Middle frontal gyrus (tissue), 1 donor: Measurements from ENCODE around the gene EVPL.
"Not testable (repeated sequence)": the region's sequence is repeated elsewhere in the genome, so short reads cannot be mapped to it uniquely, and the experiment has no call there.

Source experiments
- DNase-seq: peaks from one replicate; pipeline ENCODE4 v3.0.0-alpha.2; 2015; ENCODE audit warnings: low spot score; ENCODE audit errors: extremely low spot score

EVPL gene

DNA sequence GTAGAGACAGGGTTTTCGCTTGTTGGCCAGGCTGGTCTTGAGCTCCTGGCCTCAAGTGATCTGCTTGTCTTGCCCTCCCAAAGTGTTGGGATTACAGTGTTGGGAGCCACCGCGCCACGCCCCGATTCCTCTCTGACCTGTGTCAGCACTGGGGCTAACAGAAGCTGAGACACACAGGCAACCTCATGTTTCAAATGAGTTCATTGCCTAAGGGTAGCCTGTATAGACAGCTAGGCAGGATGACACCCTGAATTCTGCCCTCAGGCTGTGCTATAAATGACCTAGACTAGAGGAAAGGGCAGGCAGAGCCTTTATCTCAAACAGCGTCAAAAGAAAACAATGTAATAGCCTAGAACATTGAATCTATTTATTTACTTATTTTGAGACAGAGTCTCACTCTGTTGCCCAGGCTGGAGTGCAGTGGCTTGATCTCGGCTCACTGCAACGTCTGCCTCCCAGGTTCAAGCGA lies 28.7 kb downstream of the EVPL start:
- DNase-seq, result no peak

DNA sequence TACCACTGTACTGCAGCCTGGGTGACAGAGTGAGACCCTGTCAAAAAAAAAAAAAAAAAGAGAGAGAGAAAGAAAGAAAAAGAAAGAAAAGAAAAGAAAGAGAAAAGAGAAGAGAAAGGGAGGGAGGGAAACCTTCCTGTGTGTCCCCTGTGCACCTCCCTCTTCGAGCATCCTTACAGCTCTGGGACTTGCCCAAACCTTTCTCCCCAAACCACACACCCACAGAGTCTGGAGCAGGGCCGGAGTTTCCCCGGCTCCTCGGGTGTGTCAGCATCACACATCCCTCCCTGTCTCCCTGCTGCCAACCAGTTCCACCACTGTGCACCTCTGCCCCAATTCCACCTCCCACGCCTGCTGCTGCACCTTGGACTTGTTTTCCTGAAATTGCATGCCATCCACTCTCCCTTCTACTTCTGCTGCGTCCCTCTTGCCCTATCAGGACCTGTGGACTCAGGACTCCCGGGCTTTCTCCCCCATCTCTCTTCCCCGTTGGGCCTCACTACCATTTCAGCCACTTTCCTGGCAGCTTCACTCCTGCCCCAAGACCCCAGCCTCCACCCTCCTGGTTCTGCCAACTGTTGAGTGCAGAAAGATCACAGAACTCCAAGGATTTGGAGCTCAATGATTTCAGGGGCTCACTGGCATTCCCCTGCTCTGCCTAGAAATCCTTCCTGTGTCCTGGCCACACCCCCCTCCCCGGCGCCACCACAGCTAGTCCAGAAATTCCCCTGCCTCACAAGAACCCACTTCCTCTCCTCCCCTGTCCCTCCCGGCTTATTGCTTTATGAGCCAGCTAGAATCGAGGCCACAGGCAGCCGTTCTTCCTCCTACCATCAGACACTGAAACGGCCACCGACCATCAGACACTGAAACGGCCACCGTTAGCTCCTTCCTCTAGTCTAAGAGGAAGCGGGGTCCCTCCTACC lies 30.2 kb downstream of the EVPL start:
- DNase-seq, result no peak

GRCh38 chr17:75995385-75995925 lies 31.7 kb downstream of the EVPL start:
- no peak for DNase-seq

- no peak for DNase-seq
These were observed 32.2 kb downstream of the EVPL start for GRCh38 chr17:75994802-75995370.

- no peak for DNase-seq
These were observed 35.7 kb downstream of the EVPL start for GRCh38 chr17:75991396-75991795.

DNA sequence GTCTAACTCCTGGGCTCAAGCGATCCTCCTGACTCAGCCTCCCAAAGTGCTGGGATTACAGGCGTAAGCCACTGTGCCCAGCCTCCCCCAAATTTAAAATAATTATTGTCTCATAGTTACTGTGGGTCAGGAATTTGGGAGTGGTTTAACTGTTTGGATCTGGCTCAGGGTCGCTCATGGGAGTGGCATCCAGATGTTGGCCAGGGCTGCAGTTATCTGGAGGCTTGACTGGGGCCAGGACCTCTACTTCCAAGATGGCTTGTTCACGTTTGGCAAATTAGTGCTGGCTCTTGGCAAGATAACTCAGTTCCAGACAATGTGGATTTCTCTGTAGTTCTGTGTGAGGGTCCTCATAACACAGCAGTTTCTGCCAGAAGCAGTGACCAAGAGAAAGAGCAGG lies 40.1 kb downstream of the EVPL start:
- DNase-seq, result no peak

DNA sequence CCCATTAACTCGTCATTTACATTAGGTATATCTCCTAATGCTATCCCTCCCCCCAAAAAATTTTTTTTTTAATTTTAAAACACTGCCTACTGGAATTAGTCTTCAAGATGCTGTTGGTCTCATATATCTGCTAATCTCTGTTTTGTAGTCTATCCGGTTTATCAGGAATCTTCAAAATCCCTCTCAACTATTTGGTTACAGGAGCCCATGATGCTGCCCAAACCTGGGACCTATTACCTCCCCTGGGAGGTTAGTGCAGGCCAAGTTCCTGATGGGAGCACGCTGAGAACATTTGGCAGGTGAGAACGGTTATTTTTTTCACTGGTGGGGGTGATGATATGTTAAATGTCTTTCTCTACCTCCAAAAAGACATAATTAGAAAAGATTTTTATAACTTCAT lies 41.1 kb downstream of the EVPL start:
- DNase-seq, result no peak

GRCh38 chr17:75983501-75984181 lies 43.5 kb downstream of the EVPL start:
- DNase-seq, result no peak

GRCh38 chr17:75981019-75981615 lies 46.0 kb downstream of the EVPL start:
- DNase-seq, result no peak

GRCh38 chr17:75980188-75981018 lies 46.7 kb downstream of the EVPL start:
- no peak for DNase-seq

- DNase-seq, result no peak
These were observed 47.4 kb downstream of the EVPL start for GRCh38 chr17:75979705-75980187.

DNA sequence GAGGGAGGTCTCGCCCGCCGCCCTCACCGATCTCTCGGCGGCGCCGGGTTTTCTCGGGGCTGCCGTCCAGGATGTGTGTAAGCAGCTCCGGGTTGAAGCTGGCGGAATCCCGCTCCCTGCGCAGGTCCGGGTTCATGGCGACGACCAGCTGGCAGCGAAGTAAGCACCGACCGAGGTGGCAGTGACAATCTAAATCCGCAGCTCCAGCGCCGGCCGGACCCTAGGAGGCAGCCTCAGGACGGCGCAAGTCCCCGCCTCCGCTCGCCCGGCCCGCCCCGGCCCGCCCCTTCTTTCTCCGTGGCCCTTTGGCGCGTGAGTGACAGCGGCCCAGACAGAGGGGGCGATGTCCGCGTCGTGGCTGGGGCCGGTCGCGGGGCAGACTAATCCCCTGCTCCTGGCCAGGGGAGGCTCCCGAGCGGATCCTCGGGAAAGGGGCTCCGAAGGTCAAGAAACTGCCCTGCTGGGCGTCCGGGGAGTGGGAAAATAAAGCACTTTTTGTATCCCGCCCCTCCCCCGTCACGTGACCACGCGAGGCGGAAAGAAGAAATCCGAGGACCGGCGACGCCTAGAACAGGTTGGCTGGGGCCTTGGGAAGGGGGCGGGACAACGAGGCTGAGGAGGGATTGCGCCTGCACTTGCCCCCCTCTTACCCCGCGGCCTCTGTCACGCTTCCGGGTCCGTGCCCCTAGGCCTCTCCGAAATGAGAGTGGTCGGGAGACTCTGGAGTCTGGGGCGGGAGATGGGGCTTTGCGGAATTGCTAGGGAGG lies 48.0 kb downstream of the EVPL start, which contains the start of the genes ACOX1 and TEN1:
ACOX1 (minus strand) TSS at position 229 of the 767 bp plus-strand sequence; CDS start at position 136, 93 bp downstream.
TEN1 (plus strand) TSS at position 303 of the 767 bp plus-strand sequence. CDS start 6,953 bp downstream, outside the sequence.
- peak; percentile 88 for DNase-seq

GRCh38 chr17:75976175-75976848 lies 50.8 kb downstream of the EVPL start:
- DNase-seq, result no peak

- no peak for DNase-seq
These were observed 51.3 kb downstream of the EVPL start for GRCh38 chr17:75975757-75976174.

DNA sequence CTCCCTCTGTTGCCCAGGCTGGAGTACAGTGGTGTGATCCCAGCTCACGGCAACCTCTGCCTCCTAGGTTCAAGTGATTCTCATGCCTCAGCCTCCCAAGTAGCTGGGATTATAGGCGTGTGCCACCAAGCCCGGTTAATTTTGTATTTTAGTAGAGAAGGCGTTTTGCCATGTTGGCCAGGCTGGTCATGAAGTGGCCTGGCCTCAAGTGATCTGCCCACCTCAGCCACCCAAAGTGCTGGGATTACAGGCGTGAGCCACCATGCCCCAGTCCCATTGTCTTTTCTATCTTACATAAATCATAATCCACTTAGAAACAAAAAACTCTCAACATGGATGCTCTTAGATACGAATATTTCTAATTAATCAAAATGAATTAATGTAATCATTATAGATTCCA lies 51.9 kb downstream of the EVPL start:
- DNase-seq, result not testable (repeated sequence)

DNA sequence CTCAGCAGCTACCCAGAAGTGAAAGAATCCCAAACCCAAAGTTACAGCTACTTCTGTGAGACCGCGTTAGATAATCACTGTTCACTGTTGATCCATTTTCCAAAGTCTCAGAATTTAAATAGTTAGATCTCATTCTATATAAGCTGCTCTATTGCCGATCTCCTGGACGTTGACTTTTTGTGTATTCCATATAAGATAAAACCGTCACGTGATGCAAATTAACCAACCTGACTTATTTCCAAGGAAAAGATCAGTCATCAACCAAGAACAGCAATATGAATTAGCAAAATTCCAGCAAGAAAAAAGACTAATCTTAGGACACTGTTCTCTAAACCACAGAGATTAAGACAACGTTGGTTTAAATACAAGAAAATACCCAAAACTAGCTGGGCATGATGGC lies 56.5 kb downstream of the EVPL start:
- no peak for DNase-seq

DNA sequence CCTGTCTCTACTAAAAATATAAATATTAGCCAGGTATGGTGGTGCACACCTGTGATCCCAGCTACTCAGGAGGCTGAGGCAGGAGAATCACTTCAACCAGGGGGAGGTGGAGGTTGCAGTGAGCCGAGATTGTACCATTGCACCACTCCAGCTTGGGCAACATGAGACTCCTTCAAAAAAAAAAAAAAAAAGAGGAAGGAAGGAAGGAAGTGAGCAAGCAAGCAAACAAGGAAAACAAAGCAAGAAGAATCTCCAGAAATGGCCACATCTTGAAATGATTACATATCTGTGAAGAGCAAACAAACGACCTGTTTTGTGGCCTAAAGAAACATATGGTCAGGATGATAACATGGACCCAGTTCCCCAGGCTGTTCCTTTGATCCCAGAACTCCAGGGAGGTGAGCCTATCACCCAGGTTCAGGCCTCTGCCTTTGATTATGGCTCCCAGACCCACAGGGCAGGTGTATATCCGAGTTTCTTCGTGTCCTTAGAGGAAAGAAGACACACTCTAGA lies 57.0 kb downstream of the EVPL start:
- no peak for DNase-seq

DNA sequence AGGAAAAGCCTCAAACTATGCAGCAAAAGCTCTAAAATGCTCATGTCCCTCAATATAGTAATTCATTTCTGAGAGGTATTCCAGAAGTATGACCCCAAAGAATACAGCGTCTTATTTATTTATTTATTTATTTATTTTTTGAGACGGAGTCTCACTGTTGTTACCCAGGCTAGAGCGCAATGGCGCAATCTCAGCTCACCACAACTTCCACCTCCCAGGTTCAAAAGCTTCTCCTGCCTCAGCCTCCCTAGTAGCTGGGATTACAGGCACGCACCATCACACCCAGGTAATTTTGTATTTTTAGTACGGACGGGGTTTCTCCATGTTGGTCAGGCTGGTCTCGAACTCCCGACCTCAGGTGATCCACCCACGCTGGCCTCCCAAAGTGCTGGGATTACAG lies 58.1 kb downstream of the EVPL start:
- DNase-seq, result not testable (repeated sequence)

GRCh38 chr17:75965468-75965867 lies 61.6 kb downstream of the EVPL start:
- DNase-seq, result no peak
